SH-SY5Y (cell line): ENCODE measurements around the gene CCDC91.

Experiments
- GATA2 ChIP-seq: IDR thresholded peaks from 2 replicates; pipeline ENCODE4 v1.6.1; 2011; ENCODE audit warnings: mild to moderate bottlenecking, low read depth, low read length
- GATA3 ChIP-seq: IDR thresholded peaks from 2 replicates; pipeline ENCODE4 v1.6.1; 2011; ENCODE audit warnings: low read depth, mild to moderate bottlenecking, low read length, moderate library complexity

GRCh38 chr12:28484156-28484555 is 293.9 kb downstream of the CCDC91 start:
- no peak for TF ChIP-seq GATA2
- TF ChIP-seq GATA3: no peak
